Mesangial cell (primary cell): ENCODE results near the gene RCBTB1. TPM values are rescaled to one million over a fixed set of nuclear protein-coding genes. Genes with fewer than 3 reads are reported as not detected.

Source experiments
- total RNA-seq: library from RNA; depleted of rRNA; stranded (reverse); fragments of >200 nt; gene quantifications from 2 replicates; pipeline ENCODE4 v1.2.3, GENCODE V29; 2015

Gene RCBTB1
- 11.2 and 11.4 TPM in 2 replicates for total RNA-seq

DNA sequence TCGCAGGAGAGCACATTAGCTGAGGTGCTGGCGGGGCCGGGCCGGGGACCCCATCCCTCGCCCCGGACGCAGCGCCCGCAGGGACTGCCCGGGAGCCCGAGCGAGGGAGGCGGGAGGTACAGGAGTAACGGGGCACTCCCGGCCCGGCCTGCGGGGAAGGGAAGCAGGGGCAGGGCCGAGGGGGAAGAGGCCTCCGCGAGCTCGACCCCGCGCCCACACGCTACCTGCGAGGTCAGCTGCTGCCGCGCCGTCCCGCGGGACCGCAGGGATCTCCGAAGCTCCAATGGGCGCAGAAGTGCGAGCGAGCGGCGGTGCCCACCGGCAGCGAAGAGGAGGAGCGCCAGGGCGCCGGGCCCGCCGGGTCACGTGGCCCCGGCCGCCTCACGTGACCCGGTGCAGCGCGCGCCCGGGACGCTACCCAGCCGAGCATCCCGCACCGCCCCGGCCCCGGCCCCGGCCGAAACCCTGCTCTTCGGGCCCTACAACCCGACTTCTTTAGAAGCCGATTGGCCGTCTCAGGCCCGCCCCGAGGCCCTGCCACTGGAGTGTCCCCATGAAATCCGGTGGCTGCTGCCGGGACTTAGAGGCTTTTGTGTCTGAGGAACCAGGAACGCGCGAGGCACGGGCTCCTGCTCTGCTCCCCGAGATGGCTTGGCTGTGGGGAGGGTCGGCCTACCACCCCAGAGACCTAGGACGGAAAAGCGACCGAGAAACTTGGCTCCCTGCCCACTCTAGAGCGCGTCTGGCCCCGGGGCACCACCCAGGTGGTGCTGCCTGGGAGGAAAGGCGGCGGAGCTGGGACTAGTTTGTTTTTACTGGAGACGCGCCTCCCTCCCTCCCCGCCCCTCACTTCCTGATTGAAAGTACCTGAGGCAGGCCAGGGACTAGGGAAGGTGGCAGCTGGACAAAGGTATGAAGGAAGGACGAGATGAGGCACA lies at the start of gene RCBTB1:
TSS of gene RCBTB1 (minus strand) at position 339 of the 938 bp plus-strand sequence. CDS start 18,279 bp downstream, outside the sequence.

DNA sequence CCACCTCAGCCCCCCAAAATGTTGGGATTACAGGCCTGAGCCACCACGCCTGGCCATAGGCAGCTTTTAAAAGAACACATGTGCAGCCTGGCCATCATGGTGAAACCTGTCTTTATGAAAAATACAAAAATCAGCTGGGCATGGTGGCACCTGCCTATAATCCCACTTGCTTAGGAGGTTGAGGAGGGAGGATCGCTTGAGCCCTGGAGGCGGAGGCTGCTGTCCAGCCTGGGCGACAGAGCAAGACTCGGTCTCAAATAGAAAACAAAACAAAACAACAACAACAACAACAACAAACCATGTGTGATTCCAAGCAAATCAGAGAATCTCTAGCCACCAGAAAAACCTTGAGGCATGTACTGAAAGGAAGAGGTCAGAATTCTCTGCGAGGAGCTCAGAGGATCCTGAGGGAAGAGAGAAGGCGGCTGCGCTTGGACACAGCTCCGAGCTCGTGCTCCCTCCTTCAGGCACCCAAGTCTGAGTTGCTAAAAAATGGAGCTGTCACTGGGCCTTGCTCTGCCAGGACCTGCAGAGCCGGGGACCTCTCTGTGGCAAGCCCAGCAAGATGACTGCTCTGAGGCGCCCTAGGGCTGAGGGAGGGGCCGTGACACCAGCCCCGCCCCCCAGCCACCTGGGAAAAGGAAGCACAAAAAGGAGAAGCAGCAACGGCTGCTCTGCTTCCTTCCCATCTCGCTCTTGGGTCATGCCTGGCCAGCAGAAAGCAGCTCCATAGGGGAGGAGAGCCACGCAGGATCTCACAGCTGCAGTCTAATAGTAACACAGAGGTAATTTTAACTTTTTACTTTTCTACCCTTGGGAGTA lies 42.7 kb upstream of the RCBTB1 start, which contains the start of gene ARL11:
TSS of gene ARL11 (plus strand) at position 677 of the 822 bp plus-strand sequence. CDS start 1,941 bp downstream, outside the sequence.

DNA sequence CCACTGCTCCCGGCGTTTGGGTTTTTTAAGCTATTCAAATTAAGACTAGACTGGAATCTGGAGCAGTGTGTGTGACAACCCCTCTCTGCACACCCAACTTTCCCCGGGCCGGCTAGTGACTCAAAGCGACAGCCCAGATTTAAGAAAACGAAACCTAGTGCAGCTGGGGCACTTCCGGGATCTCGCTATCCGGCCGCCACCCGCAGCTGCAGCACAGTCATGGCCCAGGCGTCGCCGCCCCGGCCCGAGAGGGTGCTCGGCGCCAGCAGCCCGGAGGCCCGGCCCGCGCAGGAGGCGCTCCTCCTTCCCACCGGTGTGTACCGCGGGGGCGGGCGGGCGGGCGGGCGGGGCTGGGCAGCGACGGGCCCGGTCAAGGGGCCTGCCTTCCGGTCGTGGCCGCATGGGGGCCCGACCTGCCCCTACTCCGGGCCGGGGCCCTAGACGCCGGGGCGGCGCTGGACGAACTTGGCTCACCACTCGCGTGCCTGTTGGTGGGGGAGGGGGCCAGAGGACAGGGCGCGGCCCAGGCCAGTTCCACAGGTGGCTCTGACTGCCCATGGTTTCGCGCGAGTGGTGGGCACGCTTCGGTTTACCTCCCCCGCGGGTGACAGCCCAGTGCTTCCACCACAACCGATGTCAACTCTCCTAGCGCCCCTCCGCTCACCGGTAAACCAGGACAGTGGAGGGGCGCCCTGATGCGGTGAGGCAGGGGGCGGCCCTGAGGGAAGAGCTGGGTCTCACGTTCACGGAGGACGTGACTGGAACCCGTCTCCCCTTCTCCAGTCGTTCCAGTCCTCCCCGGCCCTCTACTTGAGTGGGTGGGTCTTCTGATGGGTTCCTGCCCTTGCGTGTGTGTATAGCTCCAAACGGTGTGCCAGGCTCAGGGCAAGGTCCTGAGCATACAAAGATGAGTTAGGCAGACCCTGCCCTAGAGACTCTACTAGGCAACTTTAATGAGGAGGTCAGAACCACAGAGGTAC lies 89.3 kb downstream of the RCBTB1 start, which contains the start of gene PHF11:
TSS of gene PHF11 (plus strand) at position 171 of the 980 bp plus-strand sequence. CDS start at position 220, 49 bp downstream.

Other genes with a start within 250 kb of the RCBTB1 start
- 3.4 and 8.5 TPM in 2 replicates for gene CAB39L, start 141.5 kb downstream of the RCBTB1 start, total RNA-seq
- 1.6 and 2.3 TPM in 2 replicates for gene SETDB2, start 141.3 kb downstream of the RCBTB1 start, total RNA-seq
- 11.0 and 12.2 TPM in 2 replicates for gene PHF11, start 89.6 kb downstream of the RCBTB1 start, total RNA-seq
- not detected in 2 replicates for gene ARL11, start 42.9 kb upstream of the RCBTB1 start, total RNA-seq
- 60.0 and 72.5 TPM in 2 replicates for gene EBPL, start 105.9 kb upstream of the RCBTB1 start, total RNA-seq
- gene KPNA3, start 207.1 kb upstream of the RCBTB1 start, total RNA-seq: 13.7 and 25.3 TPM in 2 replicates